ENCODE results near the gene ZNF573.

The ZNF573 gene

DNA sequence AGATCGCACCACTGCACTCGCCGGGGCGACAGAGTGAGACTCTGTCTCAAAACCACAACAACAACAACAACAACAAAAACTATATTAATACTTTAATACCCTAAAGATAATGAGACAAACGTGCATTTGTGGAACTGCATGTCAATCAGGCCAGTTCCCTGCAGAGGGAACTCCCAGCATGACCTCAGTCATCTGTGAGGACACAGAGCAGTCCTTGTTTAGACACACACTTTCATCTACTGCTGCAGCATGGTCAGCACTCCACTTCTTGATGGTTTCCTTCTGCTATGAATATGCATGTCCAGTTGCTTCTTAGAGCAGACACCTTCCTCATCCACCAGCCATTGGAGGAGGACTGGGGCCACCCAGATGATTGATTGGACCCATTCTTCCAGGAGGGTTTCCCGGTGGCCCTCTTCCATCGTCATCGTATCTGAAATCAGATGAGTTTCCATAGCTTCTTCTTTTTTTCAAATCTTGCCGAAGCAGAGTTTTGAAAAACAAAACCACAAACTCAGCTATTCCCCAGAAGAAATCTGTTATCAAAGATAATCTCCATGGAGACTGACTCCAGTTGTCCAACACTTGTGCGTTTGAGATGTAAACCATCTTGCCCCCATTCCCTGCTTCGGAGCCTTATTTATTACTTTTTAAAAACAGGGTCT, 86.3 kb downstream of the ZNF573 start:
- no peak for DNase-seq

DNA sequence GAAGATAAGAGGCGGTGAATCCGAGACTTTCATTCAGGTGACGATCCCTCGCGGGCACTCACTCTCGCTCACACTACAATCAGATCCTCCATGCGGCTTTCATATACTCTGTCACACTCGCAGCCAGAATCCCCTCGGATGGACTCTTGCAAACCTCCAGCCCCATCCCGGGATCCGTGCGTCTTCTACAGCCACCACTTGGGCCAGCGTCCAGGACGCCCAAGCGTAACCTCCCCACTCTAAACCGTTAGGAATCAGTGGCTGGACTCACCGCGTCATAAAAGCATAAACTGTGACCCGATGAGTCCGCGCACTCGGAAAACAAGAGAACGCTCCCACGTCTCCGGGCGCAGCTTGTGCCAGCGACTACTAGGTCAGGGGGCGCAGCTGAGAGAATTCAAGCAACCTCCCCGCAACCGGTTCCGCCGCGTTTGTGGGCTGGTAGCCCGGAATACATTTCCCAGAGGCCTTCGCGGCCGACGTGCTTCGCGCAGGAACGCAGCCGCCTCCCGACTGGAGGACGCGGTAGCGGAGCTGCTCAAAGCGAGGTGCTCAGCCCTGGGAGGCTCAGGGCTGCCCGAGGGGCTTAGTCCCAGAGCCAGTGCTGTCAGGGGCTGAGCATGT, 87.4 kb downstream of the ZNF573 start:
- peak; percentile 88 for DNase-seq

Measured in activated CD8-positive, alpha-beta memory T cell treated with anti-CD3 and anti-CD28 coated beads for 24 hours (primary cell).